Epithelial cell of prostate (primary cell): ENCODE data around the gene CYS1.
A peak's percentile ranks its signal among the peaks of the same experiment; 100 is the strongest.
"Not testable (repeated sequence)": the region's sequence is repeated elsewhere in the genome, so short reads cannot be mapped to it uniquely, and the experiment has no call there.

Source experiments
- DNase-seq: peaks from one replicate; pipeline ENCODE4 v3.0.0-alpha.2; 2011; ENCODE audit warnings: low read depth, low spot score
- H3K27ac ChIP-seq: fragments of 450-650 bp; 2 replicates; pipeline ENCODE4 v1.5.1; 2017; ENCODE audit warnings: mild to moderate bottlenecking

Gene CYS1

DNA sequence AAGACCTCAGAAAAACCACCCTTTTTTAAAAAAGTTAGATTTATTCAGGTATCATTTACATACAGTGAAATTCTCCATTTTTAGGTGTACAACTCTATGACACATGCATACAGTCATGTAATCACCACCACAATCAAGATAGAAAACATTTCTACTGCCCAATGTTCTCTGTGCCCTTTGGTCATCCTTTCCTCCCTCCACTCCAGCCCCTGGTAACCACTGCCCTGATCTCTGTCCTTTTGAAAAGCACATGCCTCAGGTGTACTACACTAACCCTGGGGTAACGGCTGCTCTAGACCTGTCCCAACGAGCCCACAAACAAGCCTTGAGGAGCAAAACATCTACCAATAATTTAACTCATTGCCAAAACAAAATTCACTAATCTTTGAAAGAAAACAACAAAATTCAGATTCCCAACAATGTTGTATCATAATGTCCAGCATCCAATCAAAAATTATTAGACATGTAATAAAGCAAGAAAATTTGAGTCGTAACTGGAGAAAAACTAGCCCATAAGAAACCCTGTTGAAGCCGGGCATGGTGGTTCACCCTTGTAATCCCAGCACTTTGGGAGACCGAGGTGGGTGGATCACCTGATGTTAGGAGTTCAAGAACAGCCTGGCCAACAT, 62.8 kb downstream of the CYS1 start:
- DNase-seq = no peak
- no peak overlapping the region for H3K27ac ChIP-seq

DNA sequence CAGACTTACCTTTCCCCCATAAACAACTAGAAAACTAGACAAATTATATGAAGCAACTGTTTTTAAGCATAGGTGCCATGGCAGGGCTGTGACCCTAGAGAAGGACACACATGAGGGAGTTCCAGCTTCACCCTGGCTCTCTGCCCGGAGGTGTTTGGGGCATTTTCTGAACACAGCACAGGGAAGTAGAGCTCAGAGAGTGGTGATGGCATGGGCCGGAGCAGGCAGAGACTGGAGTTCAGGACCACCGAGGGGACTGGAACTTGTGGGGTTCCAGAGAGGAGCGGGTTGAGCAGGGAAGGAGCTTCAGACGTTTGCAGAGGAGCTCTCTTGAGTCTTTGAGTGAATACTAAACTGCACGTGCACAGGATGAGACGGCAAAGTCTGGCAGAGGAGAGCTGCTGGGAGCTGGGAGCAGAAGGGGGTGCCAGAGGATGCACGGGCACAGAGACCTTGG, 63.4 kb downstream of the CYS1 start:
- DNase-seq = no peak
- H3K27ac ChIP-seq = no peak overlapping the region

DNA sequence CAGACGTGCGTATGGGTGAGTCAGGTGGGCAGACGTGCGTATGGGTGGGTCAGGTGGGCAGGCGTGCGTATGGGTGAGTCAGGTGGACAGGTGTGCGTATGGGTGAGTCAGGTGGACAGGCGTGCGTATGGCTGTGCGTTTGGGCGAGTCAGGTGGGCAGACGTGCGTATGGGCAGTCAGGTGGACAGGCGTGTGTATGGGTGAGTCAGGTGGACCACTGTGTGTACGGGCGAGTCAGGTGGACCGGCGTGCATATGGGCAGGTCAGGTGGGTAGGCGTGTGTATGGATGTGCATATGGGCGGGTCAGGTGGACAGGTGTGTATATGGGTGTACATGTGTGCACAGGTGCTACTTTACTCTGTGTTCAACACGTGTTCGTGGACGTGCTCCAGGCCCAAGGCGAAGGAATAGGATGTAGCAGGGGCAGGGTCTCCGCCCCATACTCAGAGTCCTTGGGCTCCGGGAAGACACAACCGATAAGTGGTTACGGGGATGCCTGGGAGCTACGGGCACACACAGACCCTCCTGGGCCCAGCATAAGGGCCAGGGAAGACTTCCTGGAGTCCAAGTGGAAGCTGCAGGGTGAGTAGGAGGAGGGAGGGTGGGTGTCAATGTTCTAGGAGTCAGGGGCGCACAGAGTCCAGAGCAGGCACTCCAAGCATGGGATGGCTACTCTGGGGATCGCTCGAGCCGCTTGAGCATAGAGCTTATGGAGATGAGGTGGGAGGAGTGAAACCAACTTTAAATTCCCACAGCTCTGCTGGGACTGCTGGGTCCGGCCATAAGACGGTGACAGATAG, 64.0 kb downstream of the CYS1 start:
- no peak overlapping the region for H3K27ac ChIP-seq
- DNase-seq = no peak

DNA sequence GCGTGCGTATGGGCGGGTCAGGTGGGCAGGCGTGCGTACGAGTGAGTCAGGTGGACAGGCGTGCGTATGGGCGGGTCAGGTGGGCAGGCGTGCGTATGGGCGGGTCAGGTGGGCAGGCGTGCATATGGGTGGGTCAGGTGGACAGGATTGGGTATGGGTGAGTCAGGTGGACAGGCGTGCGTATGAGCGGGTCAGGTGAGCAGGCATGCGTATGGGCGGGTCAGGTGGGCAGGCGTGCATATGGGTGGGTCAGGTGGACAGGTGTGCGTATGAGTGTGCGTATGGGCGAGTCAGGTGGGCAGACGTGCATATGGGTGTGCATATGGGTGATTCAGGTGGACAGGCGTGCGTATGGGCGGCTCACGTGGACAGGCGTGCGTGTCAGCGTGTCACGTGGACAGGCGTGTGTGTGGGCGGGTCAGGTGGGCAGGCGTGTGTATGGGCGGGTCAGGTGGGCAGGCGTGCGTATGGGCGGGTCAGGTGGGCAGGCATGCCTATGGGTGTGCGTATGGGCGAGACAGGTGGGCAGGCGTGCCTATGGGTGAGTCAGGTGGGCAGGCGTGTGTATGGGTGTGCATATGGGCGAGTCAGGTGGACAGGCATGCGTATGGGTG, 64.7 kb downstream of the CYS1 start:
- DNase-seq, H3K27ac ChIP-seq: not testable (repeated sequence)

DNA sequence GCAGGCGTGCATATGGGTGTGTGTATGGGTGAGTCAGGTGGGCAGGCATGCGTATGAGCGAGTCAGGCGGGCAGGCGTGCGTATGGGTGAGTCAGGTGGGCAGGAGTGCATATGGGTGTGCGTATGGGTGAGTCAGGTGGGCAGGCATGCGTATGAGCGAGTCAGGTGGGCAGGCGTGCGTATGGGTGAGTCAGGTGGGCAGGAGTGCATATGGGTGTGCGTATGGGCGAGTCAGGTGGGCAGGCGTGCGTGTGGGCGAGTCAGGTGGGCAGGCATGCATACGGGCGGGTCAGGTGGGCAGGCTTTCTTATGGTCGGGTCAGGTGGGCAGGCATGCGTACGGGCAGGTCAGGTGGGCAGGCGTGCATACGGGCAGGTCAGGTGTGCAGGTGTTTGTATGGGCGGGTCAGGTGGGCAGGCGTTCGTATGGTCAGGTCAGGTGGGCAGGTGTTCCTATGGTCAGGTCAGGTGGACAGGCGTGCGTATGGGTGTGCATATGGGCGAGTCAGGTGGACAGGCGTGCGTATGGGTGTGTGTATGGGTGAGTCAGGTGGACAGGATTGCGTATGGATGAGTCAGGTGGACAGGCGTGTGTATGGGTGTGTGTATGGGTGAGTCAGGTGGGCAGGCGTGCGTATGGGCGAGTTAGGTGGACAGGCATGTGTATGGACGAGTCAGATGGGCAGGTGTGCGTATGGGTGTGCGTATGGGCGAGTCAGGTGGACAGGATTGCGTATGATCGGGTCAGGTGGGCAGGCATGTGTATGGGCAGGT, 65.6 kb downstream of the CYS1 start:
- peak; percentile 84 for DNase-seq
- peak overlapping the region; percentile 60 for H3K27ac ChIP-seq

DNA sequence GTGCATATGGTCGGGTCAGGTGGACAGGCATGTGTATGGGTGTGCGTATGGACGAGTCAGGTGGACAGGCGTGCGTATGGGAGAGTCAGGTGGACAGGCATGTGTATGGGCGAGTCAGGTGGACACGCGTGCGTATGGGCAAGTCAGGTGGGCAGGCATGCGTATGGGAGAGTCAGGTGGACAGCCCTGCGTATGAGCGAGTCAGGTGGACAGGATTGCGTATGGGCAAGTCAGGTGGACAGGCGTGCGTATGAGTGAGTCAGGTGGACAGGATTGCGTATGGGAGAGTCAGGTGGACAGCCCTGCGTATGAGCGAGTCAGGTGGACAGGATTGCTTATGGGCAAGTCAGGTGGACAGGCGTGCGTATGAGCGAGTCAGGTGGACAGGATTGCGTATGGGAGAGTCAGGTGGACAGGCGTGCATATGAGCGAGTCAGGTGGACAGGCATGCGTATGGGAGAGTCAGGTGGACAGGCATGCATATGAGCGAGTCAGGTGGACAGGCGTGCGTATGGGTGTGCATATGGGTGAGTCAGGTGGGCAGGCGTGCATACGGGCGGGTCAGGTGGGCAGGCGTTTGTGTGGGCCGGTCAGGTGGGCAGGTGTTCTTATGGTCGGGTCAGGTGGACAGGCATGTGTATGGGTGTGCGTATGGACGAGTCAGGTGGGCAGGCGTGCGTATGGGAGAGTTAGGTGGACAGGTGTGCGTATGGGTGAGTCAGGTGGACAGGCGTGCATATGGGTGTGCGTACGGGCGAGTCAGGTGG, 66.4 kb downstream of the CYS1 start:
- not testable (repeated sequence) for DNase-seq
- H3K27ac ChIP-seq = peak overlapping the region; percentile 60

DNA sequence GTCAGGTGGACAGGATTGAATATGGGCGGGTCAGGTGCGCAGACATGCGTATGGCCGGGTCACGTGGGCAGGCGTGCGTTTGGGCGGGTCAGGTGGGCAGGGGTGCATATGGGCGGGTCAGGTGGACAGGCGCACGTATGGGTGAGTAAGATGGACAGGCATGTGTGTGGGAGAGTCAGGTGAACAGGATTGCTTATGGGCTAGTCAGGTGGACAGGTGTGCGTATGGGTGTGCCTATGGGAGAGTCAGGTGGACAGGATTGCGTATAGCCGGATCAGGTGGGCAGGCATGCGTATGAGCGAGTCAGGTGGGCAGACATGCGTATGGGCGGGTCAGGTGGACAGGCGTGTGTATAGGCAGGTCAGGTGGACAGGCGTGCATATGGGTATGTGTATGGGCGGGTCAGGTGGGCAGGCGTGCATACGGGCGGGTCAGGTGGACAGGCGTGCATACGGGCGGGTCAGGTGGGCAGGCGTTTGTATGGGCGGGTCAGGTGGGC, 67.2 kb downstream of the CYS1 start:
- peak overlapping the region; percentile 40 for H3K27ac ChIP-seq
- no peak for DNase-seq

DNA sequence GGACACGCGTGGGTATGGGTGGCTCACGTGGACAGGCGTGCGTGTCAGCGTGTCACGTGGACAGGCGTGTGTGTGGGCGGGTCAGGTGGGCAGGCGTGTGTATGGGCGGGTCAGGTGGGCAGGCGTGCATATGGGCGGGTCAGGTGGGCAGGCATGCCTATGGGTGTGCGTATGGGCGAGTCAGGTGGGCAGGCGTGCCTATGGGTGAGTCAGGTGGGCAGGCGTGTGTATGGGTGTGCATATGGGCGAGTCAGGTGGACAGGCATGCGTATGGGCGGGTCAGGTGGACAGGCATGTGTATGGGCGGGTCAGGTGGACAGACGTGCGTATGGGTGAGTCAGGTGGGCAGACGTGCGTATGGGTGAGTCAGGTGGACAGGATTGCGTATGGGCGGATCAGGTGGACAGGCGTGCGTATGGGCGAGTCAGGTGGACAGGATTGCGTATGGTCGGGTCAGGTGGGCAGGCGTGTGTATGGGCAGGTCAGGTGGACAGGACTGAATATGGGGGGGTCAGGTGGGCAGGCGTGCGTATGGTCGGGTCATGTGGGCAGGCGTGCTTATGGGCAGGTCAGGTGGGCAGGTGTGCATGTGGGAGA, 67.7 kb downstream of the CYS1 start:
- peak; percentile 20 for DNase-seq
- H3K27ac ChIP-seq = peak overlapping the region; percentile 40

DNA sequence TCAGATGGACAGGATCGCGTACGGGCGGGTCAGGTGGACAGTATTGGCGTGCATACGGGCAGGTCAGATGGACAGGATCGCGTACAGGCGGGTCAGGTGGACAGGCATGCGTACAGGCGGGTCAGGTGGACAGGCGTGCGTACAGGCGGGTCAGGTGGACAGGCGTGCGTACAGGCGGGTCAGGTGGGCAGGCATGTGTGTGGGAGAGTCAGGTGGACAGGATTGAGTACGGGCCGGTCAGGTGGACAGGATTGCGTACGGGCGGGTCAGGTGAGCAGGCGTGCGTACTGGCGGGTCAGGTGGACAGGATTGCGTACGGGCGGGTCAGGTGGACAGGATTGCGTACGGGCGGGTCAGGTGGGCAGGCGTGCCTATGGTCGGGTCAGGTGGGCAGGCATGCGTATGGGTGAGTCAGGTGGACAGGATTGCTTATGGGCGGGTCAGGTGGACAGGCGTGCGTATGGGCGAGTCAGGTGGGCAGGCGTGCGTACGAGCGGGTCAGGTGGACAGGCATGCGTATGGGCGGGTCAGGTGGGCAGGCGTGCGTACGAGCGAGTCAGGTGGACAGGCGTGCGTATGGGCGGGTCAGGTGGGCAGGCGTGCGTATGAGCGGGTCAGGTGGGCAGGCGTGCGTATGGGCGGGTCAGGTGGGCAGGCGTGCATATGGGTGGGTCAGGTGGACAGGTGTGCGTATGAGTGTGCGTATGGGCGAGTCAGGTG, 68.4 kb downstream of the CYS1 start:
- not testable (repeated sequence) for DNase-seq
- peak overlapping the region; percentile 40 for H3K27ac ChIP-seq

DNA sequence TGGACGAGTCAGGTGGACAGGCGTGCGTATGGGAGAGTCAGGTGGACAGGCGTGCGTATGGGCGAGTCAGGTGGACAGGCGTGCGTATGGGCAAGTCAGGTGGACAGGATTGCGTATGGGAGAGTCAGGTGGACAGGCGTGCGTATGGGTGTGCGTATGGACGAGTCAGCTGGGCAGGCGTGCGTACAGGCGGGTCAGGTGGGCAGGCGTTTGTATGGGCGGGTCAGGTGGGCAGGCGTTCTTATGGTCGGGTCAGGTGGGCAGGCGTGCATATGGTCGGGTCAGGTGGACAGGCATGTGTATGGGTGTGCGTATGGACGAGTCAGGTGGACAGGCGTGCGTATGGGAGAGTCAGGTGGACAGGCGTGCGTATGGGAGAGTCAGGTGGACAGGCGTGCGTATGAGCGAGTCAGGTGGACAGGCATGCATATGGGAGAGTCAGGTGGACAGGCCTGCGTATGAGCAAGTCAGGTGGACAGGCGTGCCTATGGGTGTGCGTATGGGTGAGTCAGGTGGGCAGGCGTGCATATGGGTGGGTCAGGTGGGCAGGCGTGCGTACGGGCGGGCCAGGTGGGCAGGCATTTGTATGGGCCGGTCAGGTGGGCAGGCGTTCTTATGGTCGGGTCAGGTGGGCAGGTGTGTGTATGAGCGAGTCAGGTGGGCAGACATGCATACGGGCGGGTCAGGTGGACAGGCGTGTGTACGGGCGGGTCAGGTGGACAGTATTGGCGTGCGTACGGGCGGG, 69.2 kb downstream of the CYS1 start:
- H3K27ac ChIP-seq, DNase-seq: not testable (repeated sequence)

DNA sequence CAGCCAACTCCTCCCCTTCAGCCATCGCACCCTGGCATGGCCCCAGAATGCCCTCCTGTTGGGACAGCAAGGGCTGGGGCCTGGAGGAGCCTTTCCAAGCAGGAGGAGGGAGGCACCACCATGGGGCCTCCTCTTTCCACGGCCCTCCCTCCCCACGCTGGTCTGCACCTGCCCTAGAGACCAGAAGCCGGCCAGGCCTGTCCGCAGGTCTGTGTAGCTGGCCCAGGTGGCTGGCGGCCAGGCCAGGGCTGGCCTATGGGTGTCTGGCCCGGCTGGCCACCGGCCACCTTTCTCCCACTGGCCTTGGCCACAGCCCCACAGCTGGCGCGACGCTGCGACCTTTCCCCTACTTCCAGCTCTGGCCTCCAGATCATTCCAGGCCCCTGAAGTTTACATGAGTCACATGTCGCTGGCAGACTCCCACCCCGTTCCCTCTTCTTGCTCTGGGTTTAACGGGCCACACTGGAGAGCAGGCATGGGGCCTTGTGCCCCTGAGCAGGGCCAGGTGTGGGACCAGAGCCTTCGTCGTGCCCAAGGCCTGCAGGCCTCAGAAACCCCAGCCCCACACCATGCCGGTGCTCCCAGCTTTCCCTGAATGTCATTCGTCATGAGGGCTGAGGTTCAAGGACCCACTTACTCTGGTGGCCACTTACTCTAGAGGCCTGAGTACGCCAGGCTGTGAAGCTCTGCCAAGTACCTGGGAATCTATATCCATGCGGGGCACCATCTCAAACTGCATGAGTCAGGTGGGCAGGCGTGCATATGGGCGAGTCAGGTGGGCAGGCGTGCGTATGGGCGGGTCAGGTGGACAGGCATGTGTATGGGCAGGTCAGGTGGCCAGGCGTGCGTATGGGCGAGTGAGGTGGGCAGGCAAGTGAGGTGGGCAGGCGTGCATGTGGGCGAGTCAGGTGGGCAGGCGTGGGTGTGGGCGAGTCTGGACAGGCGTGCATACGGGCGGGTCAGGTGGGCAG, 70.1 kb downstream of the CYS1 start:
- no peak overlapping the region for H3K27ac ChIP-seq
- DNase-seq = no peak

DNA sequence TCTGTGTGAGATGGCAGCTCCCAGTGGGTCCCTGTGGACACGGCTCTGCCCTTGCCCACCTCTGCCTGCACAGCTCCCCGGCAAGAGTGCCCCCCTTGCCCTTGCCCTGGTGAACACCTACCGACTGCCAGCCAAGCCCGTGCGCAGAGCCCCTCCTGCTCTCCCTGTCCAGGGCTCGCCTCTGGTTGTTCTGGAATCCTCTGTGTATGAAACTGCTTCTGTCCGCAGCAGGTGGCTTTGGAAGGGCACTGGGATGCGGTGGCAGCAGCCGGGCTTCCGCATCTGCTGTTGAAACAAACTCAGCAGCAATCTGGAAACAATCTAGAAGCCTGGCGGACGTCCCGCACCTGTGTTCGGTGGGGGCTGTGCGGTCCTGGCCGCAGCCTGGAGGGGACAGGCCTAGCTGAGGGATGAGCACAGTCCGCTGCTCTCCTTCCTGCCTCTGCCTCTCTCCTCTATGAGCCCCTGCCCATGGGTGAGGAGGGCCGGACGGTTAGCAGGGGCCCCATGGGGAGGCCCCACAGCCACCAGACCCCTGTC, 70.9 kb downstream of the CYS1 start:
- H3K27ac ChIP-seq = no peak overlapping the region
- no peak for DNase-seq

DNA sequence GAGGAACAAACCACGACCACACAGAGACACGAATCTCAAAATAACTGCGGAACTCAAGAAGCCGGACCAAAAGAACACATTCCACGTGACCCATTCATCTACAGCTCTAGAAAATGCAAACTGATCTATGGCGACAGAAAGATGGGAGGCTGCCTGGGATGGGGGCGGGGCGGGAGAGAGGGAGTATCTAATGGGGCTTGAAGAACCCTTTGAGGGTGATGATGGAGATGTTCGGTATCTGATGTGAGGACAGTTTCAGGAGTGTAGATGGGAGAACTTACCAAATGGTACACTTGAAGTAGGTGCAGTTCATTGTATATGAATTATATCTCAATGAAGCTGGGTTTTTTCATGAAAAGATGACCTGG, 71.4 kb downstream of the CYS1 start:
- no peak for DNase-seq
- H3K27ac ChIP-seq = no peak overlapping the region

DNA sequence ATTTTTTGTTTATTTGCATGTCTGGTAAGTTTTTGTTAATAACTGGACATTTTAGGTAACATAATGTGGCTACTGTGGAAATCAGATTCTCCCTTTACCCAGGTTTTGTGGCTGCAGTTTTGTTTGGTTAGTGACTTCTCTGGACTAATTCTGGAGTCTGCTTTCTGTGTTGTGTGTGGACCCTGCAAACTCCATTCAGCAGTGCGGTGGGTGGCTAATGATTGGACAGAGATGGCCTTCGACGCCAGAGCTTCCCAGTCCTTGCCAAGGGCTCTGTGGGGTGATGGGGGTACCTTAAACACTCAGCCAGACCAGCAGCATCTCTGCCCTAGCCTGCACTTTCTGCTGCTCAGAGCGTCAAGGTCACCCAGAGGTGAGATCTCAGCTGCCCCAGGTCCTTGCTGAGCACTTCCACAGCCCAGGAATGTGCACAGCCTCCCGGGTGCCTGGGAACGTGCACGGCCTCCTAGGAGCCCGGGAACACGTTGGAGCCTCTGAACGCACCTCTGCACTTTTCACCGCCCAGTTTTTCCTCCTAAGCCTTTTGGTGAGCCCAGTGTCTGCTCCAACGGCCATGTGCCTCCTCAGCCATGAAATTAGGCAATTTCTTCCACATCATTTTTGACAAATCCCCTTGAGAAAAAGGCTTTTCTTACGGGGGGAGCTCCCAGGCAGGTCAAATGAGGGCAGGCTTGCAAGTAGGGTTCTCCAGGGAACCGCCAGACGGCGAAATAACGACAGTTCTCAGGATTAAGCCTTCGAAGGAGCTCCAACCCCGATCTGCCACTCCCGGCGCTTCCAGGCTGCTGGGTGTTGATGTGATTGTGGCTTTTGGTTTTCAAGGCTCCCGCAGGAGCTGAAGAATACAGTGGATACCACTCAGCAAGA, 72.0 kb downstream of the CYS1 start:
- H3K27ac ChIP-seq = no peak overlapping the region
- no peak for DNase-seq

DNA sequence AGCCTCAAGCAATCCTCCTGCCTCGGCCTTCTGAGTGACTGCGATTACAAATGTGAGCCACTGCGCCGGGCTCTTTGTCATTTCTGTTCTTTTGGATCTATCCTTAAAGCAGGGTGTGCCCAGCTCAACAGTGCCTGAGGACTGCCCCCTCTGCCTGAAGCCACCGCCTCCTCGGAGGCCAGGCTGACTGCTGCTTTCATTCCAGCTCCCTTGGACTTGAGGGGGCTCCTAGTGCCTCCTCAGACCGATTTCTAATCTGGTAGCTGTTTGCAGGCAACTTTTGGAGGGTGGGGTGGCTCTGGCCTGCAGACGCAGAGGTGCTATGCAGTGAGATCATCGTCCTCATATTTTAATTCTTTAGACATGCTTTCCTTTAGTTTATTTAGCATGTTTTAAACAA, 72.8 kb downstream of the CYS1 start:
- no peak for DNase-seq
- H3K27ac ChIP-seq = no peak overlapping the region
